GM21526 (cell line): ENCODE results near the gene TASP1.
"Not testable (repeated sequence)": the region's sequence is repeated elsewhere in the genome, so short reads cannot be mapped to it uniquely, and the experiment has no call there.

Source experiments
- ATAC-seq: cut with Tn5 transposase; IDR thresholded peaks from one replicate; pipeline ENCODE4 v1.9.1; 2021; ENCODE audit warnings: moderate library complexity; ENCODE audit not compliant: unreplicated experiment, low FRiP score

Gene TASP1

DNA sequence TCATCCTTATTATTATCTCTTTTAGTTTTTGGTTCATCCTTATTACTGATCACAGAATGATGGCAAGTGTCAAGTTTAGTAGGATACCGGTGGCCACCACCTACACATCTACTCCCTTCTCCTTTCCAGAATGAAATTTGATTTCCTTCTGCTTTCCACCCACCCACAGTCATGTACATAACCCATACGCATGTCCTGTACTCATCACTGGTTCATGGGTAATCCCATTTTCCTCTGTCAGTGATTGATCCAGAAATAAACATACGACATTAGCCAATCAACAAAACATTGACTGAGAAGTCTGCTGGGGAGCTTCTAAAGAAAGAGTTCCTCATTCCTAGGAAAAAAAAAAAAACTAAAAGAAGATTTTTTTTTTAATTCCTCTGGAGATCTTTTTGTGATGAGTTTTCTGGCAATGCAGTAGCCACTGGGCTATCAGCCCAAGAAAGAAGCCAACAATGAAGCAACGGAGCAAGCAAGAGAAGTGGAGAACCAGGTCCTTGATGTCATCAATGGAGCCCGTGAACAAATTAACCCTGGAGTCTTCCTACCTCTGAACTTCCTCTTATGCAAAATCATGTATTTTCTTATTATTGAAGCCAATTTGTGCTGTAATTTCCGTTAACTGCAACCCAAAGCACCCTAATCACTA, 127.8 kb downstream of the TASP1 start:
- ATAC-seq: no peak

DNA sequence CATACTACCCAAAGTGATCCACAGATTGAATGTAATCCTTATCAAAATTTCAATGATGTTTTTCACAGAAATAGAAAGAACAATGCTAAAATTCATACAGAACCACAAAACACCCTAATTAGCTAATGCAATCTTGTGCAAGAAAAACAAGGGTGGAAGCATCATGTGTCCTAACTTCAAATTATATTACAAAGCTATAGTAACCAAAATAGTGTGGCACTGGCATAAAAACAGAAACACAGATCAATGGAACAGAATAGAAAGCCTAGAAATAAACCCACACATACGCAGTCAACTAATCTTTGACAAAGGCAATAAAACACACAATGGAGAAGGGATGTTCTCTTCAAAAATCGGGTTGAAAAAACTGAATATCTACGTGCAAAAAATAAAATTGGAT, 131.1 kb downstream of the TASP1 start:
- no peak for ATAC-seq

DNA sequence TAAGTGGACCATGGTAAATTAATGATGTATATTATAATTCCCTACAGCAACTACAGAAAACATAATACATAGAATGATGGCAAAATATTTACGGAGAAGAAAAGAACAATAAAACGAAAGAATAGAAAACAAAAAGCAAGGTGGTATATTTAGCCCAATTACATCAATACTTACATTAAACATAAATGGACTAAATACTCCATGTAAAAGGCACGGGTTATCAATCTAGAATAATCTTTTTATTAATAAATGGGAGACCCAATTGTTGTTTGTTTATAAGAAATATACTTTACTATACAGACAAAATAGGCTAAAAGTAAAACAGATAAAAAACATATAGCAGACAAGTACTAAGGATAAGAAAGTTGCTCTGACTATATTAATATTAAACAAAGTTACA, 137.2 kb downstream of the TASP1 start:
- no peak for ATAC-seq

DNA sequence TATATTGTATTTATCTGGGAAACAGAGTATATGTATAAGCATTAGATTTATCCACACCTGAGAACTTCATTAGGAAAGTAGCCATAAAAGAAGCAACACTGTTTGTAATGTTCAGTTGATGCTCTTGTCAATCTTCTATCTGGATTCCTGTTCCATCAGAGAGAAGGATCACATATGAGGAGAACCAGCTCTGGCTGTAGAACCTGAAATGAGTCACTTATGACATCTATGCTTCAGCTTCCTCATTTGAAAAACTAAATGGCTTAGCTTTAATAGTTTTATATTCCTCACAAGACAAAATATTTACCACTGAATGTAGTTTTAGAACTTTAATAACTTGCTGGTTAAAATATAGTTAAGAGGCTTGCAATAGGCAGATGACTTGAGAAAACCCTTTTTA, 144.7 kb downstream of the TASP1 start:
- ATAC-seq: no peak

DNA sequence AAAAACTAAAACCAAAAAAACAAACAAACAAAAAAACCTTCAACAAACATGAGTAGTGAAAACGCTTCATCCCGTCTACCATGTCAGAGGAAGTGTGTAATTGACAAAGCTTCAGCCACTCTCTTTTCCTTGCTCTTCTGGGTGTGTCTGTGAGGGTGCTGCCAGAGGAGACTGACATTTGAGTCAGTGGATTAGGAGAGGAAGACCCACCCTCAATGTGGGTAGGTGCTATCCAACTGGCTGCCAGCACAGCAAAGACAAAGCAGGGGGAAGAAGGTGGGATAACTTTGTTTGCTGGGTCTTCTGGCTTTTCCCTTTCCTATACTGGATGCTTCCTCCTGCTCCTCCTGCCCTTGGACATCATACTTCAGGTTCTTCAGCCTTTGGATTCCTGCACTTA, 145.6 kb downstream of the TASP1 start:
- ATAC-seq: no peak

DNA sequence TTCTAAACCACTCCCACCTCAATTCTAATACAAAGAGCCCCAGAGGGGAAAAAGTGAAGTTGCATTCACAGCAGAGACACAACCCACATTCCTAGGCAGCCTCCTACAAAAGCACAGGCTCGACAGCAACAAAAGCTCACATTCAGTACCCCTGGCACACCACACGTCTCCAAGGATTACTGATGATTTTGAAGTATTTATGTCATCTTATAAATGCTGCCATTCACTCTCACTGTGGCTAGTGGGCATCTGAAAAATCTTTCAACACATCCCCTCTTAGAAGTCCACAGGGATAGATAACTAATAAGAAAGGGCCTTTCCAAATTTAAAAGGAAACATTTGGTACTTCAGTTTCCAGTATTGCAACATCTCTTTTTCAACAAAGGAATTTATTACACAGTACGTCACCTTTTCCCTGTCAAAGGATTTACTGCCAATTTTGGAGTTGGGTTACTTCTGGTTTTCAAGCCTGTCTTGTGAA, 146.7 kb downstream of the TASP1 start:
- no peak for ATAC-seq

DNA sequence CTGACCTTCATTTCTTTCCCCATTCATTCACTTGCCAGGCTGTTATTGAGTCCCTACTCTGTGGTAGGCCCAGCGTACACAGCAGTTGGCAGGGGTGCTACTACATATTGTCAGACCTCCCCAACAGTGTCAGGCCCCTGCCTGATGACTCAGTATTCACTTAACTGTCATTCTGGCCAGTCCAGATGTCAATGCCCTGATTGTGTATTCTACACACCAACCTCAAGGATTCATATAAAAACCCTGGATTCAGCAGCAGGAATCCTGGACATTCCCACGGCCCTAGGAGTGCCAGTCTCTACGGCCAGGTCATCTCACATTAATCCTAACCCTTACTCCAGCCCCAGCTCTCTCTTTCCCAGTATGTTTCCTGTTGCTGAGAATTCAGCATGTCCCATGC, 151.5 kb downstream of the TASP1 start:
- no peak for ATAC-seq

DNA sequence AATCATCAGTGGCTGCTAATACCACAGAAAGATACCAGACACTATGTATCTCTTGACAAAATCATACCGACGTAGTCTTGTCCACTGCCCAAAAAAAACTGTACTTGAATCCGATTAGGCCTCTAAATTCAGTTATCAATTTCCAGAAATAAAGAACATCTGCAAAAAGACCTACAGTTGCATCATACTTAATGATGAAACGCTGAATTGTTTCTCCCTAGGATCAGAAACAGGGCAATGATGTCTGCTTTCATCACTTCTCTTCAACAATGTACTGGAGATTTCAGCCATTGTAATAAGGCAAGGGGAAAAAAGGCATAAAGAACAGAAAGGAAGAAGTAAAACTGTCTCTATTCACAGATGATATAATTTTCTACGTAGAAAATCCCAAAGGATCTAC, 152.0 kb downstream of the TASP1 start:
- ATAC-seq: no peak

DNA sequence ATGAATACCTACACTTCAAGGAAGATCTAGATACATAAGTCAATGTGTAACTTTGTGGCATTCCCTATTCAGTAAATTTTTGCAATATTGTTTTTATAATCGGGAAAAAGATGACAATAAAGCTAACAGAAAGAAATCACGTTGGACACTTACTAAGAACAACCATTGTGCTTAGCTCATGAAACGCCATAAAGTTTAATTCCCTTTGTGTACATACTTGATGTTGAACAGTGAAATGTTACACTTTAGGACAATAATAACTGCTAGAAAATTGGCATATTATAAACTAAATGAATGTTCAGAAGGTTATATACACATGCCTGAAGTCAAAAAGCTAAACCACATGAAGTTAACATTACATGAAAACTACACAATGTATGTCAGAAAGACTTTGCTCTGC, 153.2 kb downstream of the TASP1 start:
- no peak for ATAC-seq

DNA sequence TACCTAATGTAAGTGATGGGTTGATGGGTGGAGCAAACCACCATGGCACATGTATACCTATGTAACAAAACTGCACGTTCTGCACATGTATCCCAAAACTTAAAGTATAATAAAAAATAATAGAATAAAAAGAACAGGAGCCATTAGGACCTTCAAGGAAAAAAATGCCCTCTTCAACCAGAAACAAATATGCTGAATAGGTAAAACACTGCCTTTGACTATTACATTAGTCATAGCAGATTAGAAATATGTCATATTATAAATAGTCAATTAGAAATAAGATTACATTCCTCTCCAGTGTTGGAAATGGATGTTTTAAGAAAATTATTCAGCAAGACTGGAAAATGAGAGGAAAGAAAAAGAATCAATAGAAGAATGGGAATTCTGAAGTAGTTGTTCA, 153.7 kb downstream of the TASP1 start:
- ATAC-seq: not testable (repeated sequence)

DNA sequence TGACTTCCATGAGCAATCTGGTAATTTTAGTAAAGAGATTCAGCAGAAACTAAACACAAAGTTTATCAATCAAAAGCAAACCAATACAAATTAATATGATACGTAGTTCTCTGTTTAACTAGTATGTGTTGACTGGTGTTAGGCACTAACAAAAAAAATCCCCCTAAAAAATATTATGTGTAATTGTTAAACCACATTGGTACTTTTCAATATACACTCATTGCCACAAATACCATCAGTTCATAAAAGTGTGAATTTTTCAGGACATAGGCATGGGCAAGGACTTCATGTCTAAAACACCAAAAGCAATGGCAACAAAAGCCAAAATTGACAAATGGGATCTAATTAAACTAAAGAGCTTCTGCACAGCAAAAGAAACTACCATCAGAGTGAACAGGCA, 155.3 kb downstream of the TASP1 start:
- not testable (repeated sequence) for ATAC-seq

DNA sequence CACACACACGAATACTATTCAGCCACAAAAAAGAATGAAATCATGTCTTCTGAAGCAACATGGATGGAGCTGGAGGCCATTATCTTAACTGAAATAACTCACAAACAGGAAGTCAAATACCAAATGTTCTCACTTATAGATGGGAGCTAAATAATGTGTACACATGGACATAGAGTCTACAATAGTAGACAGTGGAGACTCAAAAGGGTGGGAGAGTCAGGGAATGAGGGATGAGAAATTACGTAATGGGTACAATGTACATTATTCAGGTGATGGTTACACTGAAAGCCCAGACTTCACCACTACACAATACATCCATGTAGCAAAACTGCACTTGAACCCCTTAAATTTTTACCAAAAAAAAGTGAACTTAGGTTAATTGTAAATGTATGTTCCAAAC, 160.4 kb downstream of the TASP1 start:
- no peak for ATAC-seq

DNA sequence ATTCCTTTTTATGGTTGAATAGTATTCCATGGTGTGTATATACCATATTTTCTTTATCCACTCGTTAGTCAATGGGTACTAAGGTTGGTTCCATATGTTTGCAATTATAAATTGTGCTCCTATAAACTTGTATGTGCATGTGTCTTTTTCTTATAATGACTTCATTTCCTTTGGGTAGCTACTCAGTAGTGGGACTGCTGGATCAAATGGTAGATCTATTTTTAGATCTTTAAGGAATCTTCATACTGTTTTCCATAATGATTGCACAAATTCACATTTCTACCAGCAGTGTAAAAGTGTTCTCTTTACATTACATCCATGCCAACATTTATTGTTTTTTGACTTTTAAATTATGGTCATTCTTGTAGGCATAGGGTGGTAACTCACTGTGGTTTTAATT, 164.3 kb downstream of the TASP1 start:
- ATAC-seq: no peak

DNA sequence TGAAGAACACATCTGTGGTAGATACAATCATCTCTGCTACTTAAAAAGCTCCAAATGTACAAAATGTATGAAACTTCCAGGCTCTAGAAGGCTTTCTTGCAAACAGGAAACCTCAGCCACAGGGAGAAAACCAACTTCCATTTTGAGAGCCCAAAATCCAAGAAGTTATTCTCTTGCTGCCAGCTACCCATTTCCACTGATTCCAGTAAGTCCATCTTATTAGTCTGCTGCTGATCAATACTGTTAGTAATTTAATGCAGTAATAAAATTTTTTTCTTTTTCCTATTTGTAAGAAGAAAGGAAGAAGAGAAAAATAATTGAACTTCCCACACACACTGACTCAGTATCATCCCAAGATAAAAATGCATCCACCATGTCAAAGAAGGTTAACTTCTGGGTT, 169.5 kb downstream of the TASP1 start:
- ATAC-seq: no peak

DNA sequence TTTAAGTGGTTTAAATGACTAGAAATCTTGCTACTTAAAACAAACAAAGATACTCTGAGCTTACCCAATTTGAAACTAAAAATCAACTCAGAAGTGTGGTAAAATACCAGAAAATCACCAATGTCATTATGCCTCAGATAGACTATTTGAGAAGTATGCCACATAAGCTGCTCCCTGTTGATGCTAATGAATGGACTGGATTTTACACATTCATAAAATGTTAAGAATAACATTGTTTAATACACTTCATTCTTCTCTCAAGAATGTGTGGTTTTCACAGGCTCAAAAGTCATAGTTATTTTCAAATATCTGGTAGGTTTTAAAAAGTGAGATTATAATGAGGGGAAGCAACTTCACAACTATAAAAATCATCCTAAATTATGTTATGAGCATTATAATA, 170.6 kb downstream of the TASP1 start:
- no peak for ATAC-seq

DNA sequence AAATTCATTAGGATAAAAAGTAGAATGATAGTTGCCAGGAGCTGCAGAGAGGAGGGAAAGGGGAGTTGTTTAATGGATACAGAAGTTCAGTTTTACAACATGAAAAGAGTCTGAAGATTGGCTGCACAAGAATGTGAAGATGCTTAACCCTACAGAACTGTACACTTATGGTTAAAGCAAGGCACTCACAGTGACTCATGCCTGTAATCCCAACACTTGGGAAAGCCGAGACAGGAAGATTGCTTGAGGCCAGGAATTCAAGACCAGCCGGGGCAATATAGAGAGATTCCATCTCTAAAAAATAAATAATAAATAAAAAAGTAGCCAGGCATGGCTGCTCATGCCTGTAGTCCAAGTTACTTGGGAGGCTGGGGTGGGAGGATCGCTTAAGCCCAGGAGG, 174.0 kb downstream of the TASP1 start:
- no peak for ATAC-seq

DNA sequence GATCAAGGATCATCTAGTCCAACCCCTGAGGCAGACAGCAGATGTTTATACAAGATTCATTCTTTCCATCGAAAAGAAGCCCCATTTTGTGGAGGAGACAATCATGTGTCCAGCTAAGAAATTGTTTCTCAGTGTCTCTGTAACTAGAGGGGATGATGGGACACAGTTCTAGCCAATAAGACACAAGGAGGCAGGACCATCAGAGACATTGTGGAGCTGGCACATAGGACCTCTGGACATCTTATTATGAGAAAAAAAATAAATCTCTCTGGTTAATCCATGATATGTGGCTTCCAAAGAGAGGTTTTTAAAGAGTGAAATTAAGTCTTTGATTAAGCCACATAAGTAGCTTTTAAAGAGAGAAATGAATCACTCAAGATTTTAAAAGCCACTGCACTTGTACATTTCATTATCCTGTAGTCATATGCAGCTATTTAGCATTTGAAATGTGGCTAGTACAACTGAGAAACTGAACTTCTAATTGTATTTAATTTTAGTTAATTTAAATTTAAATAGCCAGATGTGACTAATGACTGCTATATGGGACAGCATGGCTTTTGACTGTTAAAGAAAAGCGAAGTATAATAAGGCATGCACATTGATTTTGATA, 176.8 kb downstream of the TASP1 start:
- ATAC-seq: no peak

DNA sequence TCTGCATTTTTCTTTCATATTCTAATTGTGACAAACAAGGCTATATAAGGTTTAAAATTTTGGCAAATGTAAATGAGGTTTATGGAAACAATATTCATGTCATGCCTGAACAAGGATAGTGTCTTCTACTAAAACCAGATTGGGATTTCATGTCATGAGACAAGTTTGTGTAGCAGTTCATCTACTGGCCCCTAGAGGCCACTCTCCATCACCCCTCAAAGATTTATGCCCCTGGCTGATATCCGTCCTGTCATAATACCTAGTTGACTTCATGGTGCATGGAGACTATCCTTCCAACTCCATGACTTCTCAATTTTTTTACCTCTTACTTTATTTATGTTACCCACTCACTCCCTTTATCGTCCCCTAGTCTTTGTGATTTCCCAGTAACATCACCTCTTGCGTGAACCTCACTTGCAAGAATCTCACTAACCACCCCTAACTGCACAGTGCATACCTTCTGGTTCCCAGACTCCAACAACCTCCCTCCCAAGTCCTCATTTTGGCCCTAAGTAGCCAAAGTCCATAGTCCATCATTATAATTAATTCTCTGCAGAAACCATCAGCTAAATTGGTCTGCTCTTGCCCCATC, 179.8 kb downstream of the TASP1 start:
- ATAC-seq: peak; percentile 89

DNA sequence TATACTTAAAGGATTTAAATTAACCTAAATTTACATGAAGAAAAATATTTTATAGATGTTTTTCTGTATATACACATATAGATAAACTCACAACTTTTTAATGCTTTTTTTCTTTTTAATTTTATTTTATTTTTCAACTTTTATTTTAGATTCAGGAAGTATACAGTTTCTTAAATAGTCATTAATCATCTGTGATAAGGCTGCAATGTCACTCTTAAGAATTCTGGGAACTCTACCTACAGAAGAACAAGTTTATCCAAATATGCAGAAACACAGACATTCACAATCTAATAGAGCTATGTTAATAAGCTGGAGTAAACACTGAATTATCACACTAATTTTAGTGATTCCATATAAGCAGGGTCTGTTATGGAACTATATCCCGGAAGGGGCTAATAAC, 181.2 kb downstream of the TASP1 start:
- no peak for ATAC-seq

DNA sequence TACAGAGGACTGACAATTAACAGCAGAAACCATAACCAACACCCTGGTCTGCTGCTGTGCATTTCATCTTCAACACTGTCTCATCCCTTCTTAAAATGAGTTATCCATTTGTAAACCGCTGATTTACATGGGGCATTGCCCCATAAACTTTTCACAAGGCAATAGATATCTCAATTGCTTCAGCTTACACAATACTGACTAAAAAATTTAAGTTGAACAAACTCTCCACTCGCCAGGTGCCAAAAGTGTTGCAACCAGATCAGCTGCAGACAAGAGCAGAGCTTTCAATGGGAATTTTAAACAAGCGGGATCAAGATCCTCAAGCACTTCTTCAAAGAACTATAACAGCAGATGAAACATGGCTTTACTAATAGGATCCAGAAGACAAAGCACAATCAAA, 183.0 kb downstream of the TASP1 start:
- ATAC-seq: no peak

DNA sequence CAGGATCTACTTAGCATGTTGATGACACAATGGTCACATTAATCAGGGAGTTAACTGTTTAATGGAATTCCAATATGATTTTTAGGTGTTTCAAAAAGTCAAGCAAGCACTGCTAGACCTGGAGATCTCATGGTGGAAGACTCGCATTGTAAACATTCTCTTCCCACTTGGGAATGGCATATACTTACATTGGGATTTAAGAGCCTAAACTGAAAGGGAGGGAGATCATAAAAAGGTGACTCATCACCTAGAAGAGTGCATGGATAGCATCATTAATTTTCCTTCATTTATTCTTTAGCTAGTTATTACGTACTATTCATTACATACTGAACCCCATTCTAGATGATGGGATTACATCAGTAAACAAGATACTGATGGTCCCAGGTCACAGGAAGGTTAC, 185.4 kb downstream of the TASP1 start:
- ATAC-seq: no peak

DNA sequence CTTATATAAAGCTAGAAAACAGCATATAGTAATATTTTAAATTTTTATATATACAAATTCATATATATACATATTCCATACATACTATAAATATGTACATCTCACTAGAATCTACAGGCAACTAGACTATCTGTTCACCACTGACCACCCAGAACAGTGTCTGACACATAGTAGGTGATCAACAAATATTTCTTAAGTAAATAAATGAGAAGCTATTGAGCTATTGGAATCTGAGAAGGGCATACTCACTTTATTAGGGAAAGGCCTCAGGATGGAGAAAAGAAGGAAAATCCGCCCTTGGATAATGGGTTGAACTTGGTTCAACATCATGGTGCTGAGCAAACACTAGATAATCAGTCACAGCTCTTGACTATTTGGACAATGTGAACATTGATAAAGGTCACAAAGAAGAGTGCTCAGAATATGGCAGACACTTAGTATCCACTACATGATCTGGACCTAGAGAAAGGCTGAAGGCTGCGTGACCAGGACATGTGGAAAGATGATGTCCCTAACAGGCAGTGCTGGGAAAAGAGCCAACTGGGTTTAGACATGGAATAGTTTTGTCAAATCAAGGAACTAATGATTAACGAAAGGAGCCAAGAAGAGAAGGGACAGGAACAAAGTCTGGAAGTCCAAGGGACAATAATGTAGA, 186.1 kb downstream of the TASP1 start:
- no peak for ATAC-seq
